ENCODE measurements around the gene CALD1.

Gene CALD1

DNA sequence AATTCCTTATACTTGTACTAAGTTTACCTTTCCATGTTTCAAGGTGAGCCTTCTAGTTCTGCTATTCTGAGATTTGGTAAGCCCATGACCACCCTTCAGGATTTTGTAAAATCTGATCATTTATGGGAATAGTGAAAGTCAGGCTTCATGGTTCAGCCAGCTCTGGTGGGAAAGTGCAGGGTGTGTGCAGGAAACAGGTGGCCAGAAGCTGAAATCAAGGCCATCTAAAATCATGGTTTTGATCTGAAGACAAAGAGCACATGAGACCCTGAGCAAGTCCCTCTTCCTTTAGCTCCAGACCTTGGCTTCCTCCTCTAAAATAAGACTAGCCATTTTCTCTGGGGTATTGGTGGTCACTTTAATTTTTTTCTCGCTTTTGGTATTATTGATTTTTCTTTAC, 91.3 kb downstream of the CALD1 start:
- H3K4me3 ChIP-seq (ENCODE audit: low read length) = no peak overlapping the region
- no peak overlapping the region for H3K4me2 ChIP-seq (ENCODE audit: low read length)
- H3K9me2 ChIP-seq (replicated peaks; ENCODE audit: control insufficient read depth, low read length) = no peaks in the 10 kb centered on the region
- H3K79me2 ChIP-seq (ENCODE audit: control insufficient read depth, low read length) = no peaks in the 10 kb centered on the region
- no peaks in the 10 kb centered on the region for H4K20me1 ChIP-seq (ENCODE audit: control insufficient read depth, insufficient read depth, low read depth, low read length)
- no peaks in the 10 kb centered on the region for H3K4me1 ChIP-seq (ENCODE audit: control insufficient read depth, low read length)
- TF ChIP-seq EZH2phosphoT487 (IDR thresholded peaks at IDR 0.05; ENCODE audit: borderline replicate concordance, low read length) (no peak), CTCF (IDR thresholded peaks at IDR 0.05; ENCODE audit: low read depth, low read length, poor library complexity, severe bottlenecking) (no peak)
- H3F3A ChIP-seq (ENCODE audit: control insufficient read depth, insufficient read depth) = no peaks in the 10 kb centered on the region
- H3K27ac ChIP-seq (ENCODE audit: low read depth, low read length) = no peak overlapping the region
- H3K9me3 ChIP-seq (ENCODE audit: control insufficient read depth, insufficient read depth, low read length) = no peaks in the 10 kb centered on the region
- H3K36me3 ChIP-seq (ENCODE audit: control insufficient read depth, low read length) = no peaks in the 10 kb centered on the region
- peaks cover 3% of the 10 kb centered on the region; the same call in 1 of the 2 replicates for H3K27me3 ChIP-seq (ENCODE audit: control insufficient read depth, low read length)

GRCh38 chr7:134873253-134873652, 93.8 kb downstream of the CALD1 start:
- Histone ChIP-seq H3F3A (ENCODE audit: control insufficient read depth, insufficient read depth) (no peaks in the 10 kb centered on the region), H3K27ac (ENCODE audit: low read depth, low read length) (no peak overlapping the region), H3K9me2 (replicated peaks; ENCODE audit: control insufficient read depth, low read length) (no peaks in the 10 kb centered on the region), H3K9me3 (ENCODE audit: control insufficient read depth, insufficient read depth, low read length) (no peaks in the 10 kb centered on the region), H3K79me2 (ENCODE audit: control insufficient read depth, low read length) (no peaks in the 10 kb centered on the region), H3K4me2 (ENCODE audit: low read length) (no peak overlapping the region), H3K36me3 (ENCODE audit: control insufficient read depth, low read length) (no peaks in the 10 kb centered on the region), H3K4me3 (ENCODE audit: low read length) (no peak overlapping the region), H3K4me1 (ENCODE audit: control insufficient read depth, low read length) (no peaks in the 10 kb centered on the region), H4K20me1 (ENCODE audit: control insufficient read depth, insufficient read depth, low read depth, low read length) (no peaks in the 10 kb centered on the region), H3K27me3 (ENCODE audit: control insufficient read depth, low read length) (no peaks in the 10 kb centered on the region)
- no peak for TF ChIP-seq CTCF (IDR thresholded peaks at IDR 0.05; ENCODE audit: low read depth, low read length, poor library complexity, severe bottlenecking)
- no peak for TF ChIP-seq EZH2phosphoT487 (IDR thresholded peaks at IDR 0.05; ENCODE audit: borderline replicate concordance, low read length)

- no peaks in the 10 kb centered on the region for H4K20me1 ChIP-seq (ENCODE audit: control insufficient read depth, insufficient read depth, low read depth, low read length)
- no peaks in the 10 kb centered on the region for H3K9me2 ChIP-seq (replicated peaks; ENCODE audit: control insufficient read depth, low read length)
- H3K9me3 ChIP-seq (ENCODE audit: control insufficient read depth, insufficient read depth, low read length) = no peaks in the 10 kb centered on the region
- TF ChIP-seq CTCF (IDR thresholded peaks at IDR 0.05; ENCODE audit: low read depth, low read length, poor library complexity, severe bottlenecking) (no peak), EZH2phosphoT487 (IDR thresholded peaks at IDR 0.05; ENCODE audit: borderline replicate concordance, low read length) (no peak)
- H3K4me3 ChIP-seq (ENCODE audit: low read length) = no peak overlapping the region
- no peak overlapping the region for H3K27ac ChIP-seq (ENCODE audit: low read depth, low read length)
- no peaks in the 10 kb centered on the region for H3K36me3 ChIP-seq (ENCODE audit: control insufficient read depth, low read length)
- H3K4me1 ChIP-seq (ENCODE audit: control insufficient read depth, low read length) = no peaks in the 10 kb centered on the region
- no peaks in the 10 kb centered on the region for H3K79me2 ChIP-seq (ENCODE audit: control insufficient read depth, low read length)
- H3K4me2 ChIP-seq (ENCODE audit: low read length) = no peak overlapping the region
- H3K27me3 ChIP-seq (ENCODE audit: control insufficient read depth, low read length) = no peaks in the 10 kb centered on the region; the same call in 1 of the 2 replicates
- no peaks in the 10 kb centered on the region for H3F3A ChIP-seq (ENCODE audit: control insufficient read depth, insufficient read depth)
Measured at GRCh38 chr7:134874407-134874806, 95.0 kb downstream of the CALD1 start.
